ENCODE data around the gene CCDC110. TPM values are rescaled to one million over a fixed set of nuclear protein-coding genes. Genes with fewer than 3 reads are reported as not detected.

The CCDC110 gene
- total and polyA plus RNA-seq, 2 of the 13 experiments (the other 11 are each of a cell fraction or from before 2014, with no cell fraction given) = not detected

DNA sequence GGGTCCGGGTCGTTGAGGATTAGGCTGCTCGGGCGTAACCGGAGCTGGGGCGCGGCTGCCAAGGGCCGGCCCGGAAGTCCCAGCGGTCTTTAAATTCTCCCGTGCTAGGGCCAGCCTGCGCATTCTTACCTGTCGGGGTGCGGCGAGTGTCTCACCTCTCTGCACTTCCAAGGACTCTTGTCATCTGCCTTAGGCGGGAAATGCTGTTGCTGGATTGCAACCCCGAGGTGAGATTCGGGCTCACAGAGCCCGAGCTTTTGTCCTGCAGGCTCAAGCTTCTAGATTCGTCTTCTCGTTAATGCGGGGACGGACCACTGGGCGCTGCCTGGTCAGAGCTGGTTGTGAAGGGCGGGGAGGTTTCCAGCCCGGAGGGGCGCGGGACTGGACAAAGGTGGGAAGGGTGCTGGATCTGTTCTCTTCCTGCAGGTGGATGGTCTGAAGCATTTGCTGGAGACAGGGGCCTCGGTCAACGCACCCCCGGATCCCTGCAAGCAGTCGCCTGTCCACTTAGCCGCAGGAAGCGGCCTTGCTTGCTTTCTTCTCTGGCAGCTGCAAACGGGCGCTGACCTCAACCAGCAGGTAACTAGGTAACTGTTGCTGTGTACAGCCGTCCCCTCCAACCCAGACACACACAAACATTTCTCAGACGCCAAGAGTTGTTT, 74.7 kb downstream of the CCDC110 start, which contains the start of gene ANKRD37 (continued):
- TF ChIP-seq RERE (CRISPR knock-in tag; IDR thresholded peaks at IDR 0.05; ENCODE audit: low read depth) (no peak), ZNF224 (CRISPR knock-in tag; IDR thresholded peaks at IDR 0.05) (0 out of 2 replicates have a peak, but pooled peaks have one; percentile 5), ZNF343 (CRISPR knock-in tag; IDR thresholded peaks at IDR 0.05) (0 out of 2 replicates have a peak, but pooled peaks have one; percentile 12), ZNF746 (CRISPR knock-in tag; IDR thresholded peaks at IDR 0.05) (peak; percentile 39; the same call in 1 of the 2 replicates), HNRNPLL (IDR thresholded peaks at IDR 0.05; ENCODE audit: low read depth, low read length, poor library complexity, severe bottlenecking) (peak; percentile 67), SAP130 (CRISPR knock-in tag; IDR thresholded peaks at IDR 0.05; ENCODE audit: low read depth) (peak; percentile 64), HDAC1 (CRISPR knock-in tag; IDR thresholded peaks at IDR 0.05) (peak; percentile 57), DDIT3 (CRISPR knock-in tag; IDR thresholded peaks at IDR 0.05) (no peak), PLSCR1 (CRISPR knock-in tag; IDR thresholded peaks at IDR 0.05; ENCODE audit: borderline replicate concordance) (0 out of 2 replicates have a peak, but pooled peaks have one; percentile 7), ONECUT2 (CRISPR knock-in tag; IDR thresholded peaks at IDR 0.05) (0 out of 2 replicates have a peak, but pooled peaks have one; percentile 39), USF2 (IDR thresholded peaks at IDR 0.05; ENCODE audit: low read depth, low read length) (no peak), USF2 (CRISPR knock-in tag; IDR thresholded peaks at IDR 0.05; ENCODE audit: borderline replicate concordance) (peak; percentile 49; the same call in 1 of the 2 replicates), DPF2 (CRISPR knock-in tag; IDR thresholded peaks at IDR 0.05; ENCODE audit: borderline replicate concordance, low read depth) (no peak), ZNF367 (CRISPR knock-in tag; IDR thresholded peaks at IDR 0.05; ENCODE audit: borderline replicate concordance) (peak; percentile 86; the same call in 1 of the 2 replicates), GTF2F1 (IDR thresholded peaks at IDR 0.05; ENCODE audit: low read length) (0 out of 2 replicates have a peak, but pooled peaks have one; percentile 3), ZNF30 (CRISPR knock-in tag; IDR thresholded peaks at IDR 0.05) (peak; percentile 23; the same call in 1 of the 2 replicates), UBTF (CRISPR knock-in tag; IDR thresholded peaks at IDR 0.05) (peak; percentile 72; the same call in 1 of the 2 replicates), ZNF83 (CRISPR knock-in tag; IDR thresholded peaks at IDR 0.05; ENCODE audit: borderline replicate concordance) (no peak; the same call in 1 of the 2 replicates)
